C4-2B (cell line): ENCODE results near the gene HOMEZ.
A peak's percentile ranks its signal among the peaks of the same experiment; 100 is the strongest.

ENCODE experiments used
- ZFX ChIP-seq: fragments of 450-650 bp; IDR thresholded peaks from 2 replicates; pipeline ENCODE4 v1.6.1; 2017
- TF ChIP-seq, protein P1 (sequence below): fragments of 450-650 bp; conservative IDR thresholded peaks from 2 replicates; pipeline ENCODE4 v1.5.1; 2017; ENCODE audit warnings: mild to moderate bottlenecking

DNA sequence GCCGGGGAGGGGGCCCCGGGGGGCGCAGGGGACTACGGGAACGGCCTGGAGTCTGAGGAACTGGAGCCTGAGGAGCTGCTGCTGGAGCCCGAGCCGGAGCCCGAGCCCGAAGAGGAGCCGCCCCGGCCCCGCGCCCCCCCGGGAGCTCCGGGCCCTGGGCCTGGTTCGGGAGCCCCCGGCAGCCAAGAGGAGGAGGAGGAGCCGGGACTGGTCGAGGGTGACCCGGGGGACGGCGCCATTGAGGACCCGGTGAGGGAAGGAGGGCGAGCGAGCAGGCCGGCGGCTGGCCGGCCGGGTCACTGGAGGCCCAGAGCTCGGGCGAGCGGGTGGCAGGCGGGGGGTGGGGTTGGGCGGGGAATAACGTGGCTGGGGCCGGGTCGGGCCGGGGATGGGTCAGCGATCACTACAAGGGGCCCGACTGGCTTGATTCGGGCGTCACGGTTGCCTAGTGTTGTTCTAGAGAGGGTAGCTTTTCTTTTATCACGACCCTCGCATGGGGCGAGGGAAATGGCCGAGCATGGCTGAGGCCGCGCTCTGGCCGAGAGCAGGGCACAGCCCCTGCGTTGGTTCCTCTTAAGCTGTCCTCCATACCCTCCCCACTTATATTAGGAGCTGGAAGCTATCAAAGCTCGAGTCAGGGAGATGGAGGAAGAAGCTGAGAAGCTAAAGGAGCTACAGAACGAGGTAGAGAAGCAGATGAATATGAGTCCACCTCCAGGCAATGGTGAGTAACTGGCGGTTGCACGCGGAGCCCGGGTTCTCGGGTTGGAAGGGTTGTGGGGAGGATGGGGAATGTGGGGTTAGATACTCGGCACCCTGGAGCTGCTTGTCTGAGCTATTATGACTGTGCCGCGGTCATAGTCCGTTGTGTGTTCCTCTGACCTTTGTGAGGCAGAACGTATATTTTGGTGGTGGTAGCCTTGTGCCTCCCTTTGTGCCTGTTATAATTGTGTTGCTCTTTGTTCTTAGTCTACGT, 35.9 kb upstream of the HOMEZ start:
- TF ChIP-seq, protein P1, sequence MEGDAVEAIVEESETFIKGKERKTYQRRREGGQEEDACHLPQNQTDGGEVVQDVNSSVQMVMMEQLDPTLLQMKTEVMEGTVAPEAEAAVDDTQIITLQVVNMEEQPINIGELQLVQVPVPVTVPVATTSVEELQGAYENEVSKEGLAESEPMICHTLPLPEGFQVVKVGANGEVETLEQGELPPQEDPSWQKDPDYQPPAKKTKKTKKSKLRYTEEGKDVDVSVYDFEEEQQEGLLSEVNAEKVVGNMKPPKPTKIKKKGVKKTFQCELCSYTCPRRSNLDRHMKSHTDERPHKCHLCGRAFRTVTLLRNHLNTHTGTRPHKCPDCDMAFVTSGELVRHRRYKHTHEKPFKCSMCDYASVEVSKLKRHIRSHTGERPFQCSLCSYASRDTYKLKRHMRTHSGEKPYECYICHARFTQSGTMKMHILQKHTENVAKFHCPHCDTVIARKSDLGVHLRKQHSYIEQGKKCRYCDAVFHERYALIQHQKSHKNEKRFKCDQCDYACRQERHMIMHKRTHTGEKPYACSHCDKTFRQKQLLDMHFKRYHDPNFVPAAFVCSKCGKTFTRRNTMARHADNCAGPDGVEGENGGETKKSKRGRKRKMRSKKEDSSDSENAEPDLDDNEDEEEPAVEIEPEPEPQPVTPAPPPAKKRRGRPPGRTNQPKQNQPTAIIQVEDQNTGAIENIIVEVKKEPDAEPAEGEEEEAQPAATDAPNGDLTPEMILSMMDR = no peak
- peak; percentile 82 for TF ChIP-seq ZFX
